HL-60 (cell line): Measurements from ENCODE around the gene ZMYND8.

Experiments used
- GABPA ChIP-seq: IDR thresholded peaks from 2 replicates; pipeline ENCODE4 v1.6.1; 2012; ENCODE audit warnings: low read depth
- TF ChIP-seq, protein P1 (sequence below): IDR thresholded peaks from one replicate; pipeline ENCODE4 v1.5.1; 2011; ENCODE audit warnings: low read length, control low read depth, inconsistent platforms; ENCODE audit not compliant: insufficient read depth

DNA sequence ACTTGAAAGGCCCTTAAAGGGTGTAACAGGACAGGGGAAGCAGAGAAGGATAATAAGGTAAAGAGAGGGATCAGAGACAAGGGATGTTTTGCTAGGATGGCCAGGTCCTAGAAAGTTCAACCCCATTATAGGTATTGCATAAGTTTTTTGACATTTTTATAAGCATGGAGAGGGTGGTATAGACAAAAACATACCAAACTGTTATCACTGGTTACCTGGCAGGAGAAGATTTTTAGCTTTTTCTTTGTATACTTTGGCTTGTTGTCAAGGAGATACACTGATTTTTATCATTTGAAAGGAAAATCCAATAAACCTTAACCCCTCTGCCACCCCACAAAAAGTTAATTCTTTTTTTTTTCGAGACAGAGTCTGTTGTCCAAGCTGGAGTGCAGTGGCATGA is 28.4 kb downstream of the ZMYND8 start:
- TF ChIP-seq, protein P1, sequence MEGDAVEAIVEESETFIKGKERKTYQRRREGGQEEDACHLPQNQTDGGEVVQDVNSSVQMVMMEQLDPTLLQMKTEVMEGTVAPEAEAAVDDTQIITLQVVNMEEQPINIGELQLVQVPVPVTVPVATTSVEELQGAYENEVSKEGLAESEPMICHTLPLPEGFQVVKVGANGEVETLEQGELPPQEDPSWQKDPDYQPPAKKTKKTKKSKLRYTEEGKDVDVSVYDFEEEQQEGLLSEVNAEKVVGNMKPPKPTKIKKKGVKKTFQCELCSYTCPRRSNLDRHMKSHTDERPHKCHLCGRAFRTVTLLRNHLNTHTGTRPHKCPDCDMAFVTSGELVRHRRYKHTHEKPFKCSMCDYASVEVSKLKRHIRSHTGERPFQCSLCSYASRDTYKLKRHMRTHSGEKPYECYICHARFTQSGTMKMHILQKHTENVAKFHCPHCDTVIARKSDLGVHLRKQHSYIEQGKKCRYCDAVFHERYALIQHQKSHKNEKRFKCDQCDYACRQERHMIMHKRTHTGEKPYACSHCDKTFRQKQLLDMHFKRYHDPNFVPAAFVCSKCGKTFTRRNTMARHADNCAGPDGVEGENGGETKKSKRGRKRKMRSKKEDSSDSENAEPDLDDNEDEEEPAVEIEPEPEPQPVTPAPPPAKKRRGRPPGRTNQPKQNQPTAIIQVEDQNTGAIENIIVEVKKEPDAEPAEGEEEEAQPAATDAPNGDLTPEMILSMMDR: no peak
- TF ChIP-seq GABPA: no peak
